GM18505 (cell line): ENCODE data around the gene GNG14.
"Not testable (repeated sequence)": the region's sequence is repeated elsewhere in the genome, so short reads cannot be mapped to it uniquely, and the experiment has no call there.

Source experiments
- ATAC-seq: cut with Tn5 transposase; IDR thresholded peaks from one replicate; pipeline ENCODE4 v1.9.1; 2021; ENCODE audit not compliant: unreplicated experiment
- POLR2A ChIP-seq: IDR thresholded peaks from 4 replicates; pipeline ENCODE4 v1.6.1; 2011; ENCODE audit warnings: borderline replicate concordance; ENCODE audit not compliant: insufficient read depth, insufficient read length; ENCODE audit errors: extremely low read depth

Gene GNG14

GRCh38 chr19:12687496-12688196 is at the start of gene GNG14:
Gene GNG14 (plus strand): TSS chr19:12687998. CDS start chr19:12688049, 51 bp downstream.
- no peak for TF ChIP-seq POLR2A
- no peak for ATAC-seq

DNA sequence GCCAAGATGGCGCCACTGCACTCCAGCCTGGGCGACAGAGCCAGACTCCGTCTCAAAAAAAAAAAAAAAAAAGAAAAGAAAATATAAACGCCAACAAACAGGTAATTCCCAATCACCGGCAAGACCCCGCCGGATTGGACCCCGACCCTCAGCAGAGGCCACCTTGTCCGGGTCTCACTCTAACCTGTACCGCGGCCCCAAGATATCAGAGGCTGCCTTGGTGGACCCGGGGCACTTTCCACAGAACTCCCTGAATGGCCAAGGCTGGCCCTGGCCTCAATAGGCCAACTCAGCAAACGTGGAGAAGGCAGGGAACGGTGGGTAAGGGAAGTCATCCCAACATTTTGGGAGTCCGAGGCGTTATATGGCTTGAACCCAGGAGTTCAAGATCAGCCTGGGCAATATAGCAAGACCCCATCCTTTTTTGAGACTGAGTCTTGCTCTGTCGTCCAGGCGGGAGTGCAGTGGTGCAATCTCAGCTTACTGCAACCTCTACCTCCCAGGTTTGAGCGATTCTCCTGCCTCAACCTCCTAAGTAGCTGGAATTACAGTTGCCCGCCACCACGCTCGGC is 49.1 kb upstream of the GNG14 start:
- ATAC-seq, result no peak
- TF ChIP-seq POLR2A, result no peak

DNA sequence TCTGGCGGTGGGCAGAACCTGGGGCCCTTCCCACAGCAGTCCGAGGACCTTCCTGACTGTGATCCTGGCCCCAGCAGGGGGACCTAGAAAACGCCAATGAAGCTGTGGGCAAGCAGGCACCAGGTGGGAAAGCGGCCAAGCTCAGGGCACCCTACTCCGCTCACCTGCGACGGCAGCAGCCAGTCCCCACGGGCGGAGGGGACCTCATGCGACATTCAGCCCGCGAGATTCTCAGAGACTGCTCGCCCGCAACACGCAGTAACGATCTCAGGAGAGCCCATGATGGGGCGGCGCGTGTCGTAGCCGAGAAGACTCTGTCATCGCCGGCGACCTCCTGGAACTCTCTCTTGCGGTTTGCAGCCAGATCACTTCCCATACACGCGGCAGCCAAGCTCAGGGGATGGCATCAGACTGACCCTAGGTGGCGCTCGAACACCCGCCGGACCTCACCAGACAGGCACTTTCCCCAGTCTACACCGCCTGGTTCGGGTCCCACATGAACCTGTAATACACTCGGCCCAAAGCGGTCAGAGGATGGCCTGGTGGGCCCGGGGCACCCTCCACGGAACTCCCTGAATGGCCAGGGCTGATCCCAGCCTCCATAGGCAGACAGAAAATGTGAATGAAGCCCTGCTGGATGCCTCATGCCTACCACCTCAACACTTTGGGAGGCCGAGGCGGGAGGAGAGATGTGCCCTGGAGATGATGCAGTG is 47.7 kb upstream of the GNG14 start:
- no peak for TF ChIP-seq POLR2A
- ATAC-seq, result no peak

GRCh38 chr19:12641456-12641855 is 46.3 kb upstream of the GNG14 start:
- ATAC-seq, result no peak

GRCh38 chr19:12642506-12642905 is 45.3 kb upstream of the GNG14 start:
- no peak for ATAC-seq
- no peak for TF ChIP-seq POLR2A

More at GRCh38 chr19:12641456-12641855, 46.3 kb upstream of the GNG14 start:
- TF ChIP-seq POLR2A, result no peak

- not testable (repeated sequence) for ATAC-seq
Measured at GRCh38 chr19:12643716-12644115, 44.1 kb upstream of the GNG14 start.

DNA sequence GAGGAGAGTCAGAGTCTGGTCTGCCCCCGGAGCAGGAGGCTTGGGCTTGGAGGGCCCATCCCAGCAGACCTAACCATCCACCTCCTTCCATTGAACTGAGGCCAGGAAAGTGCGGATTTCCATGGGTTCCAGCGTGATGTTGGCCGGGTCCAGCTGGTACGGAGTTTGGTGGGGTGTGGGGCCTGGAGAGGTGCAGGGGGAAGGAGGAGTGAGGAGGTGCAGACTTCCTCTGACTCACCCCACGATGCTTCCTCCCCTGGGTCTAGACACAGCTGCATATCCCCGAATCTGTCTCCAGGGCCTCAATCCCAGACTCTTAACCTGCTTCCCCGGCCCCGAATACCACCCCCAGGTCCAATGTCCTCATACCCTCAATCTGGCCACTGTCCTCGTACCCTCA is 41.2 kb upstream of the GNG14 start:
- TF ChIP-seq POLR2A, result no peak
- no peak for ATAC-seq

DNA sequence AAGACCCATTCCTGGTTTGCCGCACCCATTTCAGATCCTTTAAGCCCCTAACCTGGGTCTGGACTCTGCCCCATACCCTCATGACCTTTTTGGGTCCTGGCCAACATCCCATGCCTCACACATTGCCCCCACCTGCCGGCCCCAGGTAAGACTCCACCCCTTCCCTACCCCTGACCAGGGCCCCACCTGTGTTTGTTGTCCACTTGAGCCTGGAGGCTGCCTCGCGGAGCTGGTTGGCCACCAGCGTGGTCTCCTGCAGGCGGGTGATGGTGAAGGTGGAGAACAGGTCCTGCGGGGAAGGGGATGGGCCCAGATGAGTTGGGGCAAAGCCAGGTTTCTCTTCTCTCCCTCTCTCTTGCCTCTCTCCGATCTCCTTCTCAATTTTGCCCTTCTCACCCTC is 40.8 kb upstream of the GNG14 start:
- TF ChIP-seq POLR2A, result no peak
- ATAC-seq, result no peak

DNA sequence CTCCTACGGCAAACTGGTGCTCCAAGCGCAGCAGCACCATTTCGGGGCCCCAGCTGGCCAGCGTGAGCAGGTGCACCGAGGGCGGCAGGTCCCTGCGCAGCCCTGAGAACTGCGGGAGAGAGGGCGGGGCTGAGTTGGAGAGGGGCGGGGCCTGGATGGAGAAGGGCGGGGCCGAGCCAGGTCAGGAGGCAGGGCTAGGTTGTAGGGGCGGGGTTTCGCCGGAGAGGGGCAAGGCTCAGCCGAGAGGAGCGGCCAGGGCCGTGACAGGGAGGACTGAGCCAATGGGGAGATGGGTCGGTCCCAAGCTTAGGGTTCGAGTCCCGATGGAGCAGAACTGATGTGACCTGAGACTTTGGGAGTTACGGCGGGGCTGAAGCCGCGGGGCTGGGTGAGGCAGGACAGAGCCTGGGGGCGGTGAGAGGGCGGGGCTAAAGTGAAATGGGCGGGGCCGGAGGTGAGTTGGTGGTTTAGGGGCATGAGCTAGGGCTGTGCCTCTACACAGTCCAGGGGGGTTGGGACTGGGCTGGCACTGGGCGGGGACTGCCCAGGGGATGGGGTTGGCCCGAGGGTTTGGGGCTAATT is 40.2 kb upstream of the GNG14 start:
- TF ChIP-seq POLR2A, result no peak
- ATAC-seq, result no peak

DNA sequence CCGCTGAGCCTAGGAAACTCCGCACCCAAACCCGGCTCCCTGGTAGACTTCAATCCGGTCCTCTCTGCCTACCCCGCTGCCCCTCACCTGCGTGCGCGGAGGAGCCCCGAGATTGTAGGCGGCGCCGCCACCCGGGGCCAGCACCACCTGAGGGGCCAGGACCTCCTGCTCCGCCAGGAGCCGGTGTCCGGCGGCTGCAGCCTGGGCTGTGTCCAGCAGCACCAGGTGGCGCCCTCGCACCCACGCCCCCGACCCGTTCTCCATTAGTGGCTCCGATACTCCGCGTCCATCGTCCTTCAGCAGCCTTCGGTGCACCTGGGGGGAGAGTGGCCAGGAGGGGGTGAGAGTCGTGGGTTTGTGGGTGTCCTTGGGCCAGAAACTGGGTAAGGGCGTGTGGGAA is 39.7 kb upstream of the GNG14 start:
- TF ChIP-seq POLR2A, result no peak
- no peak for ATAC-seq

DNA sequence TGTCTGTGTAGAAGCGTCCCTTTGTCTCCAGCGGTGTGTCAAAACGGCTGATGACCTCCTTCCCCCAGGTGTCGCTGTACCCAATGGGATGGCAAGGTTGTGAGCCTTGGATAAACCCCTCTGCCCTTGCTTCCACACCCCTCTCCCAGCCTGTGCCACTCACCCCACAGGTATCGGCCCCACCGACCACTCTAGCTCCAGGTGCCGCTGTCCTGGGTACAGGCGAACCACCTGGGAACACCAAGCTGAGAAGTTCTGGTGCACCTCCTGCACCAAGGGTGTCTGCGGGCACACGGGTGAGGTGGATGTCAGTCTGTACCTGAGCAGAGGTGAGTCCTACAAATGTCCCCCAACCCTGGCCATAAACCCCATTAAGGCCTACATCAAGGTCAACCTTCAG is 37.9 kb upstream of the GNG14 start:
- no peak for TF ChIP-seq POLR2A
- ATAC-seq, result no peak

DNA sequence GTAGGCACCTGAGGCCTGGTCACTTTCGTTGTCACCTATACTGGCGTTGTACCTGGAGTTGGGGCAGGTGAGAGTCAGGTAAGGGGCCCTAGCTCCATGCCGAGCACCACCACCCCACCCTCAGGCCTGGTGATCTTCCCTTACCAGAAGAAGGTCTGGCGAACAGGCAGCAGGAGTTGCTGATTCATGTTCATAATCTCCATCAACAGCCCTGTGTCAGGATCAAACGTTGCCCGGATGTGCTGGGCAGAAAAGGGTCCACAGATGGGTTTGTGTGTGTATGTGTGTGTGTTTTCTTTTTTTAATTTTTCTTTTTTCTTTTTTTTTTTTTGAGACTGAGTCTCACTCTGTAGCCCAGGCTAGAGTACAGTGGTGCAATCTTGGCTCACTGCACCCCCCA is 35.6 kb upstream of the GNG14 start:
- no peak for TF ChIP-seq POLR2A

GRCh38 chr19:12655546-12655945 is 32.3 kb upstream of the GNG14 start:
- no peak for TF ChIP-seq POLR2A
- no peak for ATAC-seq

More for the DNA sequence above, 35.6 kb upstream of the GNG14 start:
- ATAC-seq, result no peak
